ENCODE results near the gene NCSTN.

NCSTN gene

GRCh38 chr1:160342953-160343869 lies at the start of gene NCSTN, which contains the start of gene COPA:
Gene NCSTN (plus strand): TSS chr1:160343383. CDS start chr1:160343397, 14 bp downstream.
Gene COPA (minus strand): TSS chr1:160343250. CDS start chr1:160343170, 80 bp downstream.
- Mint-ChIP-seq H3K9me3 (no peaks in the 10 kb centered on the region), H3K36me3 (ENCODE audit: low read depth) (peaks cover 29% of the 10 kb centered on the region), H3K4me3 (peak within 1 kb of the TSS; percentile 99), H3K4me1 (peaks cover 39% of the 10 kb centered on the region), H3K27ac (peak within 1 kb of the TSS; percentile 99), H3K27me3 (ENCODE audit: low read depth, poor library complexity) (peaks cover 3% of the 10 kb centered on the region)
- DNase-seq, result peak; percentile 90
- no peak for TF ChIP-seq CTCF (IDR thresholded peaks at IDR 0.05)

DNA sequence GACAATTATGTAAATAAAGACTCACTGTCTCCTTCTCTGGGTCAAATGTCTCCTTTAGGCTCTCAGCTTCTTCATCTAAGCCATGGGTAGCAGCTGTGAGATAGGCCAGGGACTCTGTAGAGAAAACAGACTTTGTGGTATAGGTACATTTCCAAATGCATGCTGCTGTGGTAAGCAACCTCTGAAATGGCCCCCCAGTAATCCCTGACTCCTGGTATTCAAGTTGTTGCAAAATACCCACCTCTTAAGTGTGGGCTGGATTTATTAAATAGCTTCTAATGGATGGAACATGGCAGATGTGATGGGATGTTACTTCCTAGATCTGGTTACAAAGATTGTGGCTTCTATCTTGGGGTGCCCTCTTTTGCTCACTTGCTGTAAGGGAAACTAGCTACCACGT lies 47.1 kb upstream of the NCSTN start:
- Mint-ChIP-seq H3K36me3 (ENCODE audit: low read depth) (peaks cover 77% of the 10 kb centered on the region), H3K9me3 (no peaks in the 10 kb centered on the region), H3K4me1 (peaks cover 7% of the 10 kb centered on the region), H3K27ac (no peak overlapping the region), H3K27me3 (ENCODE audit: low read depth, poor library complexity) (no peaks in the 10 kb centered on the region), H3K4me3 (no peak overlapping the region)
- DNase-seq, result no peak
- TF ChIP-seq CTCF (IDR thresholded peaks at IDR 0.05), result no peak

DNA sequence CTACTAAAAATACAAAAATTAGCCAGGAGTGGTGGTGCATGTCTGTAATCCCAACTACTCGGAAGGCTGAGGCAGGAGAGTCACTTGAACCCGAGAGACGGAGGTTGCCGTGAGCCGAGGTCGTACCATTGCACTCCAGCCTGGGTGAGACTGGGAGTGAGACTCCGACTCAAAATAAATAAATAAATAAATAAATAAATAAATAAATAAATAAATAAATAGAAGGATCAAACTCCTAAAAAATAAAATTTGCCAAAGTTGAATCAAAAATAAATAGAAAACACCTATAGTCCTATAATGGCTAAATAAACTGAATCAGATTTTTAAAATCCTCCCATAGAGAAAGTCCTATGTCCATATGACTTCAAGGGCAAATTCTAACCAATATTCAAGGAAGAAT lies 43.0 kb upstream of the NCSTN start:
- H3K4me3 Mint-ChIP-seq, result no peak overlapping the region
- no peak overlapping the region for H3K27ac Mint-ChIP-seq
- no peaks in the 10 kb centered on the region for H3K9me3 Mint-ChIP-seq
- DNase-seq, result no peak
- H3K4me1 Mint-ChIP-seq, result no peaks in the 10 kb centered on the region
- peaks cover 62% of the 10 kb centered on the region for H3K36me3 Mint-ChIP-seq (ENCODE audit: low read depth)
- TF ChIP-seq CTCF (IDR thresholded peaks at IDR 0.05), result no peak
- H3K27me3 Mint-ChIP-seq (ENCODE audit: low read depth, poor library complexity), result no peaks in the 10 kb centered on the region

DNA sequence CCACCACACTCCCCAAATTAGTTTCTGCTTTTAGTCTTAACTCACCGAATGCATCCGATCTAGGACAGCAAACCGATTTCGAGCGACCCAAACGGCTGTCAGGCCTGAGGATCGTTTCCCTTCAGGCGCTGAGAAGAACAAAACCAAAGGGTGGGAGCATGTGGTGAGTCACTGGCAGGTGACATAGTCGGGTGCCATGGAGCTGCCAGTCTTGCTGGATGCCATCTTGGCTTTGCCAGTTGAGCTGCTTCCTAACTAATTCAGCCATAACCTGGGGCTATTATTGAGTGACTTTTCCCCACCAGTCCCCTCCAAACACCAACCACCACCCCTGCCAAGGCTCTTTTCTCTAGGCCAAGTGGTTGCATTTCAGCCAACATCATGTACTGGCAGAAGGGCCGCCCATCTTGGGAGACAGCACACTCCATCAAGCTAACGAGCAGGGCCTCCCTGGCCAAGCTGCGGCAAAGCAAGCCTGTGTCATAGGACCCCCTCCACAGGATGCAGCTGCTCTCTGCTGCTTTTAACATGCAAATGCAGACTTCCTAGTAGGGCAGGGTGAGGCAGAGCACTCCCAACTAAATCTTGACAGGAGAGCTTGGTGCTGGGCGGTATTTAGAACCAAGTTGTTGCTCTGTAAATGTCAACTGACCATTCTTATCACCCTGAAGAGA lies 35.9 kb upstream of the NCSTN start:
- peaks cover 76% of the 10 kb centered on the region for H3K36me3 Mint-ChIP-seq (ENCODE audit: low read depth)
- H3K4me3 Mint-ChIP-seq, result no peak overlapping the region
- no peak for TF ChIP-seq CTCF (IDR thresholded peaks at IDR 0.05)
- H3K27ac Mint-ChIP-seq, result no peak overlapping the region
- no peak for DNase-seq
- H3K27me3 Mint-ChIP-seq (ENCODE audit: low read depth, poor library complexity), result no peaks in the 10 kb centered on the region
- H3K9me3 Mint-ChIP-seq, result no peaks in the 10 kb centered on the region
- no peaks in the 10 kb centered on the region for H3K4me1 Mint-ChIP-seq

- Mint-ChIP-seq H3K4me3 (no peak overlapping the region), H3K4me1 (no peaks in the 10 kb centered on the region), H3K27me3 (ENCODE audit: low read depth, poor library complexity) (no peaks in the 10 kb centered on the region), H3K27ac (no peak overlapping the region), H3K9me3 (no peaks in the 10 kb centered on the region), H3K36me3 (ENCODE audit: low read depth) (peaks cover 81% of the 10 kb centered on the region)
- no peak for TF ChIP-seq CTCF (IDR thresholded peaks at IDR 0.05)
- DNase-seq, result no peak
Observed at GRCh38 chr1:160308451-160309184, 34.6 kb upstream of the NCSTN start.
